Measurements from ENCODE around the gene OR8K3. TPM values are rescaled to one million over a fixed set of nuclear protein-coding genes. Genes with fewer than 3 reads are reported as not detected.

OR8K3 gene
- not detected in 2 replicates for total RNA-seq

DNA sequence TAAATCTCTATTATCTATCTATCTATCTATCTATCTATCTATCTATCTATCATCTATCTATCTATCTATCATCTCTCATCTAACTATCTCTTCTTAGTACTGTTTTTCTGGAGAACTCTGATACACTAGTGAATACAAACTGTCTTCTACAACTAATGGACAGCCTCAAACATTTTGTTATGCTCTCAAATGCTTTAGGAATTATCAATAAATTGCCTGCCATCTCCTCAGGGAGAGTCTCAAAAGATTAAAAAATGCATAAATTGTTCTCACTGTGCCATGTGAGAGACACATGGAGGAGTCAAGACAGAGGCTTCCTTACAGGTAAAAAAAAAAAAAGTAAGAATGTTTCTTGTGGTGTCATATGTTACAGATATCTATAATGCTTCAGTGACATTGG, at the start of gene OR8K3:
OR8K3 (plus strand) TSS at position 301 of the 400 bp plus-strand sequence. CDS start 3,163 bp downstream, outside the sequence.

DNA sequence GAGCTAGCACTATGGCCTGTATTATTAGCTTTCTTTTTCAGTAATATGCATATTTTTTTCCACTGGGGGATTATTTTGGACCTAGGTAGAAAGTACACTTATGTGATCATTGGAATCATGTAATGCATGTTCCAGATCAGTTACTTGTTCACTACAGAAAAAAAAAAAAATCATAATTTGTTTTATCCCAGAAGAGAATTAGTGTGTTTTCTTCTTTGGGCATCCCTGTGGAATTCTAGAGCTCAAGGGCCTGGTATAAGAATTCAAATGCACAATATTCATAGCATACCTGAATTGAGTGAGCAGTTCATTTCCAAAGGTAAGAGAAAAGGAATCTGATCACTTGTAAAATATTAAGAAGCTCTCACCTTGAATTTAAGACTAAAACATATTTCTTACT, 41.1 kb upstream of the OR8K3 start, which contains the start of gene OR5T1:
OR5T1 (plus strand) TSS at position 301 of the 400 bp plus-strand sequence. CDS start 1,485 bp downstream, outside the sequence.

DNA sequence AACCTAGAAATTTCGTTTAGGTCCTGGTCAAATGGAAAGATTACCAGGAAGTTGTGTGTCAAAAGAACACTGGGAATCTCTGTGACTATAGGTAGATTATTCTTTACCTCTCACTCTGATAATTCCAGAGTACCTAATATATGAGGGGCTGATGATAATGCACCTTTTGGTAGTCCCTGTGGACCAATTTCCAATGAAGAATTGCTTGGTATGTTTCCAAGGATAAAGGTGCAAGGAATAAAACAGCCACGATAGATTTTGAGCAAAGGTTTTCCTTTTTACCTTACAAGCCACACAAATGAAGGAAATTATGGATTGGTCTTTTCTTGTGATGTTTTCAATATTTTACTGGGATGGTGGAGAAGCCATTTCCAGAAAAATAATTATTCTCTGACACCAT, 22.8 kb upstream of the OR8K3 start, which contains the start of gene OR8H1:
OR8H1 (minus strand) TSS at position 101 of the 400 bp plus-strand sequence. CDS start 1,192 bp downstream, outside the sequence.

DNA sequence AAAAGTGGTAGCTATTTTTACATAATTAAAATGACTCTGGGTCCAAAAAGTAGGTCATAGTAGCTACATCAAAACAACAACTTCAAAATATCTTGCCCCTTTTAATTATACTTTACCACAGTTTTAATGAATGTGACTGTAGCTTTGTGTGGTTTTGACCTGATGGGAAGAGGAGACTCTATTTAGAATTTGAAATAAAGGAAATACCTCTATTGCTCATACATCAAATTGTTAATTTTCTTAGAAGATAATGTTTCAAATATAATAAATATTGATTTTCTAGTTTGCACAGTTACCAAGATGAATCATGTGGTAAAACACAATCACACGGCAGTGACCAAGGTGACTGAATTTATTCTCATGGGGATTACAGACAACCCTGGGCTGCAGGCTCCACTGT, 30.8 kb downstream of the OR8K3 start, which contains the start of gene OR8K1:
OR8K1 (plus strand) TSS at position 301 of the 400 bp plus-strand sequence; CDS start at position 301, 0 bp downstream.

DNA sequence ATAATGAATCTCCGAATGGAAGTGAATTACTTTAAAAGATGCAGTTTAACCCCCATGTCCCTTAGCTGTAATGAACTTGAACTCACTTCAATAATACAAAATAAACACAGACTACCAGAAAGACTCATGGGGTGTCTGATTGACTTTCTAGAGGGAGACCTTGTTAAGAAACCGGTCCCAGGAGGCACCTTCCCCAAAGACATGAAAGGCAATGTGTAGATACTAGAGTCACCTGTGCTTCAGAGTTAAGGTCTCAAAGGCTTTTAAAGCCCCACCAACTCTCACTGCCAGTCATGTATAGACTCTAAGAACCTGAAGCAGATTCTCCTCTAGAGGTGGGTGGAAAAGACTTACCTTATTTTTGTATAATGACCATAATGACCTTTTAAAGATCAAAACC, 39.0 kb downstream of the OR8K3 start, which contains the start of gene OR8J1:
OR8J1 (plus strand) TSS at position 301 of the 400 bp plus-strand sequence. CDS start 5,956 bp downstream, outside the sequence.

Other genes starting within 250 kb of the OR8K3 start
- not detected in 2 replicates for gene OR8I2, start 221.8 kb upstream of the OR8K3 start, total RNA-seq
- gene OR8H2, start 211.5 kb upstream of the OR8K3 start, total RNA-seq, result not detected in 2 replicates
- gene OR8H3, start 192.8 kb upstream of the OR8K3 start, total RNA-seq, result not detected in 2 replicates
- gene OR8J3, start 174.9 kb upstream of the OR8K3 start, total RNA-seq, result not detected in 2 replicates
- not detected in 2 replicates for gene OR8K5, start 154.8 kb upstream of the OR8K3 start, total RNA-seq
- gene OR5J2, start 138.5 kb upstream of the OR8K3 start, total RNA-seq, result not detected in 2 replicates
- gene OR5T2, start 80.9 kb upstream of the OR8K3 start, total RNA-seq, result not detected in 2 replicates
- gene OR5T3, start 62.9 kb upstream of the OR8K3 start, total RNA-seq, result not detected in 2 replicates
- not detected in 2 replicates for gene OR5T1, start 41.0 kb upstream of the OR8K3 start, total RNA-seq
- not detected in 2 replicates for gene OR8H1, start 22.9 kb upstream of the OR8K3 start, total RNA-seq
- not detected in 2 replicates for gene OR8K1, start 30.9 kb downstream of the OR8K3 start, total RNA-seq
- gene OR8J1, start 39.1 kb downstream of the OR8K3 start, total RNA-seq, result not detected in 2 replicates
- gene OR8U1, start 60.5 kb downstream of the OR8K3 start, total RNA-seq, result not detected in 2 replicates
- gene OR5AL1, start 97.6 kb downstream of the OR8K3 start, total RNA-seq, result not detected in 2 replicates
- gene OR5M3, start 158.2 kb downstream of the OR8K3 start, total RNA-seq, result not detected in 2 replicates
- not detected in 2 replicates for gene OR5M8, start 176.2 kb downstream of the OR8K3 start, total RNA-seq
- gene OR5M11, start 228.1 kb downstream of the OR8K3 start, total RNA-seq, result not detected in 2 replicates

All from bronchus fibroblast of lung (primary cell).